ENCODE results near the gene TVP23B. TPM values are rescaled to one million over a fixed set of nuclear protein-coding genes. Genes with fewer than 3 reads are reported as not detected.
"Not testable (repeated sequence)": the region's sequence is repeated elsewhere in the genome, so short reads cannot be mapped to it uniquely, and the experiment has no call there.

The TVP23B gene
- total RNA-seq (29.3 TPM), polyA plus RNA-seq (ENCODE audit: insufficient read depth in 1 of 8, insufficient read length in 8 of 8, low replicate concordance in 1 of 8) (10 to 100 TPM; 19.2 to 33.3 (median 22.9) TPM)
- long read RNA-seq, donor 1, partial matches to known transcripts, result 0 of 3 reads
- long read RNA-seq, donor 1, other reads (novel, unspliced or antisense), result 0 of 3 reads
- long read RNA-seq, donor 2, partial matches to known transcripts, result 0 of 2 reads
- long read RNA-seq, donor 2, other reads (novel, unspliced or antisense), result 0 of 2 reads
- long read RNA-seq, donor 3, transcript TVP23B-201 (7 exons, 2,064 nt), result major isoform, 9 of 9 reads
- long read RNA-seq, donor 3, partial matches to known transcripts, result 0 of 9 reads
- long read RNA-seq, donor 3, other reads (novel, unspliced or antisense), result 0 of 9 reads
- long read RNA-seq, donor 4, partial matches to known transcripts, result 0 of 4 reads
- long read RNA-seq, donor 4, other reads (novel, unspliced or antisense), result 0 of 4 reads
- long read RNA-seq, donor 5, transcript TVP23B-201 (7 exons, 2,064 nt), result major isoform, 32 of 42 reads
- long read RNA-seq, donor 5, partial matches to known transcripts, result 6 of 42 reads
- long read RNA-seq, donor 5, other reads (novel, unspliced or antisense), result 0 of 42 reads
- long read RNA-seq, donor 6, transcript TVP23B-201 (7 exons, 2,064 nt), result major isoform, 6 of 11 reads
- long read RNA-seq, donor 6, partial matches to known transcripts, result 0 of 11 reads
- long read RNA-seq, donor 6, other reads (novel, unspliced or antisense), result 0 of 11 reads
- long read RNA-seq, donor 7, transcript TVP23B-201 (7 exons, 2,064 nt), result major isoform, 12 of 14 reads
- long read RNA-seq, donor 7, partial matches to known transcripts, result 0 of 14 reads
- long read RNA-seq, donor 7, other reads (novel, unspliced or antisense), result 0 of 14 reads
- long read RNA-seq, donor 8, transcript TVP23B-201 (7 exons, 2,064 nt), result major isoform, 9 of 11 reads
- long read RNA-seq, donor 8, partial matches to known transcripts, result 0 of 11 reads
- long read RNA-seq, donor 8, other reads (novel, unspliced or antisense), result 0 of 11 reads
- long read RNA-seq, donor 9, transcript TVP23B-201 (7 exons, 2,064 nt), result major isoform, 6 of 17 reads
- long read RNA-seq, donor 9, partial matches to known transcripts, result 10 of 17 reads
- long read RNA-seq, donor 9, other reads (novel, unspliced or antisense), result 0 of 17 reads
- long read RNA-seq, donor 10, transcript TVP23B-201 (7 exons, 2,064 nt), result major isoform, 15 of 21 reads
- long read RNA-seq, donor 10, partial matches to known transcripts, result 5 of 21 reads
- long read RNA-seq, donor 10, other reads (novel, unspliced or antisense), result 0 of 21 reads
- long read RNA-seq, donor 11, transcript TVP23B-201 (7 exons, 2,064 nt), result major isoform, 10 of 11 reads
- long read RNA-seq, donor 11, partial matches to known transcripts, result 0 of 11 reads
- long read RNA-seq, donor 11, other reads (novel, unspliced or antisense), result 0 of 11 reads

GRCh38 chr17:18780991-18781718 is at the start of gene TVP23B:
Gene TVP23B, plus strand, starts transcription at chr17:18781183. Its CDS starts 111 bp downstream, at chr17:18781294.
- not testable (repeated sequence) for H3K27me3 ChIP-seq (ENCODE audit: control insufficient read depth, insufficient read depth, low read length); H3K4me1 ChIP-seq (ENCODE audit: control insufficient read depth, insufficient read depth, low read length); H3K9me3 ChIP-seq (replicated peaks; ENCODE audit: control insufficient read depth, low read depth, low read length); H3K36me3 ChIP-seq (ENCODE audit: control insufficient read depth, insufficient read depth, low read length)
- WGBS (ENCODE audit: insufficient coverage), result 0% methylated on average over 22 of the region's 56 CpGs
- Histone ChIP-seq H3K27ac (ENCODE audit: low read length) (peak within 1 kb of the TSS; percentile 82), H3K4me3 (ENCODE audit: low read length) (peak within 1 kb of the TSS; percentile 57)
- peak; percentile 97 for DNase-seq

GRCh38 chr17:18732438-18732837 is 48.5 kb upstream of the TVP23B start:
- H3K4me1 ChIP-seq (ENCODE audit: control insufficient read depth, insufficient read depth, low read length); H3K27me3 ChIP-seq (ENCODE audit: control insufficient read depth, insufficient read depth, low read length); DNase-seq; H3K27ac ChIP-seq (ENCODE audit: low read length); H3K36me3 ChIP-seq (ENCODE audit: control insufficient read depth, insufficient read depth, low read length); H3K9me3 ChIP-seq (replicated peaks; ENCODE audit: control insufficient read depth, low read depth, low read length); H3K4me3 ChIP-seq (ENCODE audit: low read length): not testable (repeated sequence)
- no CpG with 5 or more reads among the region's 1 CpG for WGBS (ENCODE audit: insufficient coverage)

GRCh38 chr17:18733350-18733749 is 47.6 kb upstream of the TVP23B start:
- not testable (repeated sequence) for DNase-seq

GRCh38 chr17:18739616-18740391 is 41.2 kb upstream of the TVP23B start:
- not testable (repeated sequence) for H3K27me3 ChIP-seq (ENCODE audit: control insufficient read depth, insufficient read depth, low read length); H3K9me3 ChIP-seq (replicated peaks; ENCODE audit: control insufficient read depth, low read depth, low read length); H3K27ac ChIP-seq (ENCODE audit: low read length); H3K4me1 ChIP-seq (ENCODE audit: control insufficient read depth, insufficient read depth, low read length); H3K36me3 ChIP-seq (ENCODE audit: control insufficient read depth, insufficient read depth, low read length); H3K4me3 ChIP-seq (ENCODE audit: low read length)
- peak; percentile 22 for DNase-seq
- 53% methylated on average over 3 of the region's 7 CpGs for WGBS (ENCODE audit: insufficient coverage)

More at GRCh38 chr17:18733350-18733749, 47.6 kb upstream of the TVP23B start:
- not testable (repeated sequence) for H3K36me3 ChIP-seq (ENCODE audit: control insufficient read depth, insufficient read depth, low read length); H3K4me3 ChIP-seq (ENCODE audit: low read length); H3K27me3 ChIP-seq (ENCODE audit: control insufficient read depth, insufficient read depth, low read length); H3K27ac ChIP-seq (ENCODE audit: low read length); H3K4me1 ChIP-seq (ENCODE audit: control insufficient read depth, insufficient read depth, low read length); H3K9me3 ChIP-seq (replicated peaks; ENCODE audit: control insufficient read depth, low read depth, low read length)
- WGBS (ENCODE audit: insufficient coverage), result 67% methylated on average over 3 of the region's 4 CpGs

- not testable (repeated sequence) for DNase-seq; H3K4me3 ChIP-seq (ENCODE audit: low read length); H3K9me3 ChIP-seq (replicated peaks; ENCODE audit: control insufficient read depth, low read depth, low read length); H3K27me3 ChIP-seq (ENCODE audit: control insufficient read depth, insufficient read depth, low read length); H3K36me3 ChIP-seq (ENCODE audit: control insufficient read depth, insufficient read depth, low read length); H3K4me1 ChIP-seq (ENCODE audit: control insufficient read depth, insufficient read depth, low read length); H3K27ac ChIP-seq (ENCODE audit: low read length)
- no CpG with 5 or more reads among the region's 6 CpGs for WGBS (ENCODE audit: insufficient coverage)
Observed at GRCh38 chr17:18741228-18741627, 39.8 kb upstream of the TVP23B start.

GRCh38 chr17:18743699-18744421 is 37.1 kb upstream of the TVP23B start, which contains the start of gene FBXW10:
Gene FBXW10, plus strand, starts transcription at chr17:18744054. Its CDS starts 191 bp downstream, at chr17:18744245.
- DNase-seq; H3K27me3 ChIP-seq (ENCODE audit: control insufficient read depth, insufficient read depth, low read length); H3K9me3 ChIP-seq (replicated peaks; ENCODE audit: control insufficient read depth, low read depth, low read length); H3K27ac ChIP-seq (ENCODE audit: low read length); H3K4me3 ChIP-seq (ENCODE audit: low read length); H3K4me1 ChIP-seq (ENCODE audit: control insufficient read depth, insufficient read depth, low read length); H3K36me3 ChIP-seq (ENCODE audit: control insufficient read depth, insufficient read depth, low read length): not testable (repeated sequence)
- no CpG with 5 or more reads among the region's 10 CpGs for WGBS (ENCODE audit: insufficient coverage)

GRCh38 chr17:18744726-18745125 is 36.3 kb upstream of the TVP23B start:
- H3K36me3 ChIP-seq (ENCODE audit: control insufficient read depth, insufficient read depth, low read length); H3K9me3 ChIP-seq (replicated peaks; ENCODE audit: control insufficient read depth, low read depth, low read length); H3K4me1 ChIP-seq (ENCODE audit: control insufficient read depth, insufficient read depth, low read length); H3K27me3 ChIP-seq (ENCODE audit: control insufficient read depth, insufficient read depth, low read length); H3K27ac ChIP-seq (ENCODE audit: low read length); DNase-seq; H3K4me3 ChIP-seq (ENCODE audit: low read length): not testable (repeated sequence)
- no CpG with 5 or more reads among the region's 4 CpGs for WGBS (ENCODE audit: insufficient coverage)

- no CpG with 5 or more reads among the region's 3 CpGs for WGBS (ENCODE audit: insufficient coverage)
- H3K4me1 ChIP-seq (ENCODE audit: control insufficient read depth, insufficient read depth, low read length); H3K27me3 ChIP-seq (ENCODE audit: control insufficient read depth, insufficient read depth, low read length); H3K9me3 ChIP-seq (replicated peaks; ENCODE audit: control insufficient read depth, low read depth, low read length); H3K27ac ChIP-seq (ENCODE audit: low read length); H3K36me3 ChIP-seq (ENCODE audit: control insufficient read depth, insufficient read depth, low read length); H3K4me3 ChIP-seq (ENCODE audit: low read length): not testable (repeated sequence)
- peak; percentile 59 for DNase-seq
Observed at GRCh38 chr17:18746551-18746950, 34.4 kb upstream of the TVP23B start.
